ENCODE results near the gene PRKX.
A peak's percentile ranks its signal among the peaks of the same experiment; 100 is the strongest.

The PRKX gene

GRCh38 chrX:3713225-3713936, at the start of gene PRKX:
TSS of gene PRKX (minus strand) at chrX:3713649. CDS start at chrX:3713253, 396 bp downstream.
- Histone ChIP-seq H3K4me3 (ENCODE audit: low read length) (peak within 1 kb of the TSS; percentile 79), H3K79me2 (ENCODE audit: low read length) (peaks cover 39% of the 10 kb centered on the region), H3F3A (ENCODE audit: insufficient read depth, low read length) (no peaks in the 10 kb centered on the region), H3K27ac (ENCODE audit: low read length) (no peak within 1 kb of the TSS), H4K20me1 (ENCODE audit: insufficient read depth, low read length) (no peaks in the 10 kb centered on the region), H3K36me3 (replicated peaks; ENCODE audit: insufficient read depth, low read length) (no peaks in the 10 kb centered on the region), H3K4me2 (ENCODE audit: low read depth, low read length) (peak within 1 kb of the TSS; percentile 72), H3K9me3 (replicated peaks; ENCODE audit: insufficient read depth, low read length) (no peaks in the 10 kb centered on the region), H3K4me1 (ENCODE audit: low read length) (no peaks in the 10 kb centered on the region), H3K9me2 (replicated peaks; ENCODE audit: insufficient read depth, low read length) (no peaks in the 10 kb centered on the region), H2AFZ (ENCODE audit: low read length) (peak within 1 kb of the TSS; percentile 58), H3K9ac (ENCODE audit: low read length) (peak within 1 kb of the TSS; percentile 66), H3K27me3 (replicated peaks; ENCODE audit: insufficient read depth, low read length) (no peaks in the 10 kb centered on the region)
- no peak for TF ChIP-seq EZH2 (optimal IDR thresholded peaks at IDR 0.05; ENCODE audit: low read depth, low read length)
- TF ChIP-seq CTCF (IDR thresholded peaks at IDR 0.05; ENCODE audit: low read length) = no peak
- TF ChIP-seq EZH2phosphoT487 (IDR thresholded peaks at IDR 0.05; ENCODE audit: low read length) = no peak
- DNase-seq = peak; percentile 63

GRCh38 chrX:3763111-3763510, 49.7 kb upstream of the PRKX start:
- no peaks in the 10 kb centered on the region for H3F3A ChIP-seq (ENCODE audit: insufficient read depth, low read length)

GRCh38 chrX:3757510-3758025, 44.1 kb upstream of the PRKX start:
- Histone ChIP-seq H3K79me2 (ENCODE audit: low read length) (no peaks in the 10 kb centered on the region), H3F3A (ENCODE audit: insufficient read depth, low read length) (no peaks in the 10 kb centered on the region), H3K27me3 (replicated peaks; ENCODE audit: insufficient read depth, low read length) (no peaks in the 10 kb centered on the region), H3K4me3 (ENCODE audit: low read length) (no peak overlapping the region), H2AFZ (ENCODE audit: low read length) (no peak overlapping the region), H3K9me2 (replicated peaks; ENCODE audit: insufficient read depth, low read length) (no peaks in the 10 kb centered on the region), H3K27ac (ENCODE audit: low read length) (no peak overlapping the region), H3K9me3 (replicated peaks; ENCODE audit: insufficient read depth, low read length) (no peaks in the 10 kb centered on the region), H3K9ac (ENCODE audit: low read length) (no peak overlapping the region), H3K36me3 (replicated peaks; ENCODE audit: insufficient read depth, low read length) (no peaks in the 10 kb centered on the region), H3K4me1 (ENCODE audit: low read length) (no peaks in the 10 kb centered on the region), H3K4me2 (ENCODE audit: low read depth, low read length) (no peak overlapping the region), H4K20me1 (ENCODE audit: insufficient read depth, low read length) (no peaks in the 10 kb centered on the region)
- DNase-seq = no peak
- TF ChIP-seq EZH2phosphoT487 (IDR thresholded peaks at IDR 0.05; ENCODE audit: low read length) (no peak), CTCF (IDR thresholded peaks at IDR 0.05; ENCODE audit: low read length) (no peak), EZH2 (optimal IDR thresholded peaks at IDR 0.05; ENCODE audit: low read depth, low read length) (no peak)

More at GRCh38 chrX:3763111-3763510, 49.7 kb upstream of the PRKX start:
- TF ChIP-seq EZH2phosphoT487 (IDR thresholded peaks at IDR 0.05; ENCODE audit: low read length) (no peak), CTCF (IDR thresholded peaks at IDR 0.05; ENCODE audit: low read length) (no peak), EZH2 (optimal IDR thresholded peaks at IDR 0.05; ENCODE audit: low read depth, low read length) (no peak)
- no peaks in the 10 kb centered on the region for H3K79me2 ChIP-seq (ENCODE audit: low read length)
- no peaks in the 10 kb centered on the region for H3K27me3 ChIP-seq (replicated peaks; ENCODE audit: insufficient read depth, low read length)
- H4K20me1 ChIP-seq (ENCODE audit: insufficient read depth, low read length) = no peaks in the 10 kb centered on the region
- H3K27ac ChIP-seq (ENCODE audit: low read length) = no peak overlapping the region
- H3K36me3 ChIP-seq (replicated peaks; ENCODE audit: insufficient read depth, low read length) = no peaks in the 10 kb centered on the region
- no peak overlapping the region for H2AFZ ChIP-seq (ENCODE audit: low read length)
- no peaks in the 10 kb centered on the region for H3K4me1 ChIP-seq (ENCODE audit: low read length)
- H3K4me2 ChIP-seq (ENCODE audit: low read depth, low read length) = no peak overlapping the region
- no peak overlapping the region for H3K9ac ChIP-seq (ENCODE audit: low read length)
- no peak for DNase-seq
- no peaks in the 10 kb centered on the region for H3K9me3 ChIP-seq (replicated peaks; ENCODE audit: insufficient read depth, low read length)
- no peaks in the 10 kb centered on the region for H3K9me2 ChIP-seq (replicated peaks; ENCODE audit: insufficient read depth, low read length)
- H3K4me3 ChIP-seq (ENCODE audit: low read length) = no peak overlapping the region
